CD4-positive, alpha-beta T cell treated with Interleukin-17A for 4 hours (primary cell): ENCODE data around the gene MUS81.
"Not testable (repeated sequence)": the region's sequence is repeated elsewhere in the genome, so short reads cannot be mapped to it uniquely, and the experiment has no call there.

ENCODE experiments used
- DNase-seq: peaks from one replicate; pipeline ENCODE4 v3.0.0-alpha.2; 2020; ENCODE audit warnings: mixed read lengths

The MUS81 gene

DNA sequence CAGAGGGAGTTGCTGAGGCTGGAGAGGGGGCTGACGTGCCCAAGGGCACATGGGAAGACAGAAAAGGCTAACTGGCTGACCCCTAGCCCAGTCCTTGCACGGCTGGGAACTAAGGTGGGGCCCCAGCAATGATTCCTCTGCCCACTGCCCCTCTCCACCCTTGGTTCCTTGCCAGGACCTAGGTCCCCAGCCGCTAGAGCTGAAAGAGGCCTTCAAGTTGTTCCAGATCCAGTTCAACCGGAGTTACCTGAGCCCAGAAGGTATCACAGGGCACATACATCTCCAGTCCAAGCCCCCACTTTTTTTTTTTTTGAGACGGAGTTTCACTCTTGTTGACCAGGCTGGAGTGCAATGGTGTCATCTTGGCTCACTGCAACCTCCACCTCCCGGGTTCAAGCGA lies 19.8 kb downstream of the MUS81 start:
- no peak for DNase-seq

DNA sequence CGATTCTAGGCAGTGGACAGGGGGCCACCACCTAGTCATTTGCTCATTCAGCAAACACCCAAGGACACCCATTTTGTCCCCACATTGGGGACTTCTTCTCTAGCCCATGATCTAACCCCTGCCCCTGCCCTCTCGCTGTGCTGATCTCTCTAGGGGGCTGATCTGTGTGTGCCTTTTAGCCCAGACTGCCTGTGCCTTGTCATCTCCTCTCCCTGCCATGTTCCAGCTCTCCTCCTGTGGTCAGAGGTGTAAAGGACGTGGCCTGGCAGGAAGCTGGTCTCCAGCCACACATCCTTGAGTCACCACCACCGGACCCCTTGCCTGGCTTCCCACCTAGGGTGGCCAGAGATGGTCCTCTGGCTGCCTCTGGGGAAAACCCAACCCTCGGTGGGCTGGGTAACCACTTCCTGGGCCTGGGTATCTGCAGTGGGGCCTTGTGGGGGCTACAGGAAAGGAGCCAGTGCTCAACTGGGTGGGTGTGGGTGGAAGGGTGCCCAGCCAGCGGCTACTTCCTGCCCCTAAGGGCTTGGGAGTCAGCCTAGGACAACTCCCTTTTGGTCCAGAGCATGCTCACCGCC lies 20.7 kb downstream of the MUS81 start:
- DNase-seq = peak; percentile 4

DNA sequence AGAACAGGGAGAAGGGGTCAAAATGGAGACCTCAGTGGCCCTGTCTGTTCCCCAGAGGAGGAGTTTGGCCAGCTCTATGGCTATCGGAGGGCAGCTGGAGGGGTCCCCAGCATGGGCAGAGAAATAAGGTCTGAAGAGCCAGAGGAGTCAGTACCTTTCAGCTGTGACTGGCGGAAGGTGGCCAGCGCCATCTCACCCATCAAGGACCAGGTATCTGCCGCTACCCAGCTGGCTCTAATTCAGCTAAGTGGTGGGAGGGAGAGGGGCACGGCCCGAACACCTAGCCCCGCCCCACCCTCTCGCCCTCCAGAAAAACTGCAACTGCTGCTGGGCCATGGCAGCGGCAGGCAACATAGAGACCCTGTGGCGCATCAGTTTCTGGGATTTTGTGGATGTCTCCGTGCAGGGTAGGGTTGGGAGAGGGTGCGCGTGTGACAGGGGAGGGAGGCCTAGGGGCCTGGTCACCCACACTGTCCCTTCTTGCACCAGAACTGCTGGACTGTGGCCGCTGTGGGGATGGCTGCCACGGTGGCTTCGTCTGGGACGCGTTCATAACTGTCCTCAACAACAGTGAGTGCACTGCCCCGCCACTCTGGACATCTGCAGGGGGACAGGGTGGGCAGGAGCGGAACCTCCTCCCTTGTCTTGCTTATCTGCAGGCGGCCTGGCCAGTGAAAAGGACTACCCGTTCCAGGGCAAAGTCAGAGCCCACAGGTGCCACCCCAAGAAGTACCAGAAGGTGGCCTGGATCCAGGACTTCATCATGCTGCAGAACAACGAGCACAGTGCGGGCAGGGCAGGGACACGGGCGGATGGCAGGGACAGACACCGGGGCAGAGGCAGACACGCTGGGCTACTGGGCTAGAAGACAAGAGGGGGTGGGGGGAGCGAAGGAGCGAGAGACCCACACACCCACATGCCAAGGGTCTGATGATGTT lies 22.2 kb downstream of the MUS81 start:
- no peak for DNase-seq

DNA sequence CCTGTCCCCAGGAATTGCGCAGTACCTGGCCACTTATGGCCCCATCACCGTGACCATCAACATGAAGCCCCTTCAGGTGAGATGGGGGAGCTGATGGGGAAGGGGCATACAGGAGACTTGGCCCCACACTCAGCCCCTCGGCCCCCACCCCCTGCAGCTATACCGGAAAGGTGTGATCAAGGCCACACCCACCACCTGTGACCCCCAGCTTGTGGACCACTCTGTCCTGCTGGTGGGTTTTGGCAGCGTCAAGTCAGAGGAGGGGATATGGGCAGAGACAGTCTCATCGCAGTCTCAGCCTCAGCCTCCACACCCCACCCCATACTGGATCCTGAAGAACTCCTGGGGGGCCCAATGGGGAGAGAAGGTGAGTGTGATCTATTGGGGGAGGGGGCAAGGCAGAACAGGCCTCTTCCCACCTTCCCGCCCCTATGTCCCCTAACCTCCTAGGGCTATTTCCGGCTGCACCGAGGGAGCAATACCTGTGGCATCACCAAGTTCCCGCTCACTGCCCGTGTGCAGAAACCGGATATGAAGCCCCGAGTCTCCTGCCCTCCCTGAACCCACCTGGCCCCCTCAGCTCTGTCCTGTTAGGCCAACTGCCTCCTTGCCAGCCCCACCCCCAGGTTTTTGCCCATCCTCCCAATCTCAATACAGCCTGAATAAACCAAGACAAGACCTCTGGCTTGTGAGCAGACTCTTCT lies 23.0 kb downstream of the MUS81 start:
- DNase-seq = no peak

DNA sequence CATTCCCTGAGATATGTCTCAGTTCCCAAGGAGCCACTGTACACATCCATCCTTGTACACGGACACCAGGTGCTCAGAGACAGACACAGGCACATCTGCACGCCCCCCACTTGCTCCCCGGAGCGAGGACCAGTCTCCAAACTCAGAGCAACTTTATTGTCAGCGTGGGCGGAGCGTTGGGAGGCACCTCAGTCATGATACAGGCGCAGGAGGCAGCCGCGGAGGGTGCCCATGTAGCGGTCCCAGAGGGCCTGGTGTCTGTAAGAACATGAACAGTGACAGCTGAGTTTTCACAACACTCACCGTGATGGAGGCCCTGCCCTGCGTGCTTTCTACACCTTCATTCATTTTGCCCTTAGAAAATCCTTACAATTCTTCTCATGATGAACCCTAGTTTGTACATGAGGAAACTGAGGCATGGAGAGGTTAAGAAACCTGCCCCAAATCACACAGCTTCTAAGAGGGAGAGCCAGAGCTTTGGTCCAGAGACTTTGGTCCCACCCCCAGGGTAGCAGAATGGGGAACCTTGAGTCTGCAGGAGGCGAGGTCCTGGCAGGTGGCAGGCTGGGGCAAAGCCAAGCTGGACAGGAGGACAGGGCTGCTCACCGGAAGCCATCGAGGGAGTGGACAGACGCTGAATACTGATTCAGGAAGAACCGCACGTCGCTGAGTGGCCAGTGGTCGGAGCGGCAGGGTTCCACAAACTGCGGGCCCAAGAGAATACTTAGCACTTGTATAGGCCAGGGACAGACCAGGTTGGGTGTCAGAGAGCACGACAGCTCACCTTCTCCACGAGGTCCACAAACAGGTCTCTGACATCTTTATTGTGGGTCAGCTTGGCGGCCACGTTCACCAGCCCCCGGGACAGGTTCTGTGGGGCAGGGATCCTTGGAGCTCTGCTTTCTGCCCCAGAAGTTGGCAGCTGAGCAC lies 23.8 kb downstream of the MUS81 start:
- DNase-seq = no peak

DNA sequence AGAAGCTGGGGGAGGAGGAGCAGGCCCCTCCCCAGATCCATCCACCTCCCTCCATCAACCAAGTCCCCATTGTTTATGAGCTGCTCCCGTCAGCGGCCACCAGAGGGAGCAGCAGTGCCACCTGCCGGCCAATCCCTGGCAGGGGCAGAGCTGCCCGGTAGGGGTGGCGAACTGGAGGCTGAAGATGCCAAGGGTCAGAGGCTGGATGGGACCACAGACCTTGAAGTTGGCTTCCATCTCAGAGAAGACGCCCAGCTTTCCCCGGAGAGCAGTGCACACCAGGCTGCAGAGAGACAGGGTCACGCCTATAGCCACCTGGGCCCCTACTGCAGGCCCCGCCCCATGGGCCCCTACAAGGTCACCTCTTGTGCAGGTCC lies 24.5 kb downstream of the MUS81 start:
- peak; percentile 86 for DNase-seq

DNA sequence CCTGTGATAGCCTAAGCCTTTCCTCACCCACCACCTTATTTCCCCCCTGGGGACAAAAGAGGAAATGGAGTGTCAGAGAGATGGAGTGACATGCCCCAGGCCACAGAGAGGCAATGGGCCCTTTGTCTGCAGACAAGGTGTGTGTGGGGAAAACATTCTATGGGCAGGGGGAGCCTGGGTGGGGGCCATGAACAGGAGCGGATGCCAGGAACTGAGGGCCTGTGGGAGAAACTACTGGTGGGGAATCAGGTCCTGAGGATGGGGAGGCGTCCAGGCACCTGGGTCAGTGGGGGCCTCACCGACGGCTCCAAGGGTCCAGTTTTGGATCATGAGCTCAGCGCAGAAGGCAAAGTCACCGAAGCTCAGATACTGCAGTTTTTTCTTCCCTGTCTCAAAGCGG lies 25.0 kb downstream of the MUS81 start:
- no peak for DNase-seq

DNA sequence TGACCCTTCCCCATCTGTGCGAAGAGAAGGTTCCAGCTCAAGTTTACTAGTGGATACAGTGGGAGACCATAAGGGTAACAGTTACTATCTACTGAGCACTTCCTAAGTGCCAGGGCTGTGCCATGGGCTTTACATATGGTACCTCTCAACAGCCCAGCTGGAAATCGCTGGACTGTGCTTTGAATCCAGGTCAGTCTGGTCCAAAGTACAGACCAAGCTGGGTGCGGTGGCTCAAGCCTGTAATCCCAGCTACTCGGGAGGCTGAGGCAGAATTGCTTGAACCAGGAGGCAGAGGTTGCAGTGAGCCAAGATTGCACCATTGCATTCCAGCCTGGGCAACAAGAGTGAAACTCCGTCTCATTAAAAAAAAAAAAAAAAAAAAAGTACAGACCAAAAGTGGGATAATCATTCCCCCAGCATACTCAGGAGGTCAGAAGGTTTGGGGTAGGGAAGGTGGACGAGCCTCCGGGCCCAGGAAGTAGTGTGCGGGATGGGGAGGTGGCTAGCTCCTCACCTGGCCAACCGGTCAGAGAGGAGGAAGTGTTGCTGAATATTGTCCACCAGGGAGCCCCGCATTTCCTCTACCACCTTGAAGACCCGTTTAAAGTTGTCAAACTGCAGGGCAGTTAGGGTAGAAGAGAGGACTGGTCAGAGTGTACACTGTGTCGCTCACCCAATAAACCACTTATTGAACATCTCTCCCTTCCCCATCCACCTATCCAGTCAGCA lies 25.7 kb downstream of the MUS81 start:
- DNase-seq = no peak

DNA sequence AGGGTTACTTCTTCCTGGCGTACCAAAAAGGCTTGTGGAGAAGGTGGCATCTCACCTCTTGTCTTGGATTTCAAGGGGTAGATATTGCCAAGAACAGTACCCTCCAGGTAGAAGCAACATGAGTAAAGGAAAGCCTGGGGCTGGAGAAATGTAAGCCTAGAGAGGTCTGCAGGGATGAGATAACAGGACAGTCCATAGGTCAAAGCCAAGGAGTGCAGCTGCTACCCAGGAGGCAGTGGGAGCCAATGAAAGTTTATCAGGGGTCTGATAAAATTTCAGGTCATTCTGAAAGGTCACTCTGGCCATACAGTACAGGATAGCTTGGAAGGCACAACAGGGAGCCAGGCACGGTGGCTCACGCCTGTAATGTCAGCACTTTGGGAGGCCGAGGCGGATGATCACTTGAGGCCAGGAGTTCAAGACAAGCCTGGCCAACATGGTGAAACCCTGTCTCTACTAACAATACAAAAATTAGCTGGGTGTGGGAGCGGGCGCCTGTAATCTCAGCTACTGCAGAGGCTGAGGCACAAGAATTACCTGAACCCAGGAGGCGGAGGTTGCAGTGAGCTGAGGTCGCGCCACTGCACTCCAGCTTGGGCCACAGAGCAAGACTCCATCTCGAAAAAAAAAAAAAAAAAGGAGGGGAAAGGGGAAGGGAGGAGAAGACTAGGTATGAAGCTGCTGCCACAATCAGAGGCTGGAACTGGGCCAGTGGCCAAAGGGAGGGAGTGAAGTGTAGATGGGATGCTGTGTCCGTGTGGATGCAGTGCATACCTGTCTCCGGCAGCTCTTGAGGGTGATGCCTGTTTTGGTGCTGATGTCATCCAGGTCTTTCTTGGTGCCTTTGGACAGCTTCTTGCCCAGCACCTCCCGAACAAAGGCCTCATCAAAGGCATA lies 26.8 kb downstream of the MUS81 start:
- no peak for DNase-seq

DNA sequence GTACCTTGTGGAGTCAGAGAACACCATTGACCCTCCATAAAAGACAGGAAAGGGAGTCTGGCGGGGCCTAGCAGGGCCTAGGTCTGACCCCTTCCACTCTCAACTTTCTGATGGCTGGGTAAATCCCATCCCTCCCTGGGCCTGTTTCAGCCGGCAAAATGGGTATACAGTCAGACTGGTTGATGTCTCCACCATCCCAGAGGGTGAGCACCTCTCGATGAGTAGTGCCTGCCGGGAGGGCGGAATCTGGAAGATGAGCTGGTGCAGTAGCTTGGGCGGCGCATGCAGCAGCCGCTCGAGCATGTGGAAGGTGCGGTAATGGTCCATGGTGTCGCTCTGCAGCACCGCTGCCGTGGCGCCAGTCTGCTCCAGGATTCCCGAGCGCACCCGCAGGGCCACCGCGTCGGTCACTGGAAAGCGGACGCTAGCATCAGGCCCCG lies 27.5 kb downstream of the MUS81 start:
- peak; percentile 47 for DNase-seq

DNA sequence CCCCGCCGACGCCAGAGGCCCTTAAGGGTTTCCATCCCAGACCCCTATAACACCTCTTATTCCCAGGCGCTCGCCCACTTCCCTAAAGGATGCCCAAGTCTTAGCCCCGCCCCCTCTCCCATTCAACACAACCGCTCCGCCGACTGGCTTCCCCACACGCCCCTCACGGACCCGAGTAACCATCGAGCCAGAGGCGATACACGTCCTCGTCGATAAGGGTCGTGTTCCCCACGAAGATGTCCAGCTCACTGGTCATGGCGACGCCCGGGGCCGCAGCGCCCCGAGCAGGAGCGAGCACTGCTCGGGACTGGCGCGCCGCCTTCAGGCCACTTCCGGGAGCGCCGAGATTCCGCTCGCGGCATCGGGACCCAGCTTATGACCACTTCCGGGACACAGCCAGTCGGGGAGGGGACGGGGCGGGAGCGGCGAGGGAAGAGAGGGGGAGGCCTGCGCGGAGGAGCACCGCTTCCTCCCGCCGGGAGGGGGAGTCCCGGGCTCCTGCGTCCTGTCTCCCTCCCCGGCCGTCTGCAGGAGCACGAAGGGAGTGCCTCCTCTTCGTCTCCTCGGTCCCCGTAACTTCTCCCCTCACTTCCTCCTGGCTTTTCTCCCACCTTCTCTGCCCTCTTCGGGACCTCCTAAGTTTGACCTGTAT lies 28.1 kb downstream of the MUS81 start, which contains the start of gene FIBP:
Gene FIBP (minus strand): TSS at position 309 of the 652 bp plus-strand sequence. CDS start 53 bp downstream, at position 256.
- DNase-seq = peak; percentile 96

DNA sequence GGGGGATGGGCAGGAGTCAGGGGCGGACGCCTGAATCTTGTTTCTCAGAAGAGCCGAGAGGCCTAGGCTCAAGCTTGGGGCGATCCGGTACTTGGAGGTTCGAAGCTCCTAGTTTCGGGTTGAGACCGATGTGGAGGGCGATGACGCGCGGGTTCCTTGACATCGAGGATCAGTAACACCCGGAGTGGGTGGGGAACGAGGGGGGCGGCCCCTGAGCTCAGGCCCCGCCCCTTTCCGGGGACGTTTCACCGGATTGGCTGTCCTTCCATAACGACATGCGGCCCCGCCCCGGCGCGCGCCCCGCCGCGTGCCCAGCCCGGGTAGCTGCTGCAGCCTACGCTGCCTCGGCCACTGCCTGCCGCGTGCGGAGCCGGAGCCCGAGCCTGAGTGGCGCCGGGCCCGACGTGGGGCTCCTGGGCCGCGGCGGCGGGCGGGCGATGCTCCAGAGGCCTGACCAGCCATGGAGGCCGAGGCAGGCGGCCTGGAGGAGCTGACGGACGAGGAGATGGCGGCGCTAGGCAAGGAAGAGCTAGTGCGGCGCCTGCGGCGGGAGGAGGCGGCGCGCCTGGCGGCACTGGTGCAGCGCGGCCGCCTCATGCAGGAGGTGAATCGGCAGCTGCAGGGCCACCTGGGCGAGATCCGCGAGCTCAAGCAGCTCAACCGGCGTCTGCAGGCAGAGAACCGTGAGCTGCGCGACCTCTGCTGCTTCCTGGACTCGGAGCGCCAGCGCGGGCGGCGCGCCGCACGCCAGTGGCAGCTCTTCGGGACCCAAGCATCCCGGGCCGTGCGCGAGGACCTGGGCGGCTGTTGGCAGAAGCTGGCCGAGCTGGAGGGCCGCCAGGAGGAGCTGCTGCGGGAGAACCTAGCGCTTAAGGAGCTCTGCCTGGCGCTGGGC lies 30.3 kb downstream of the MUS81 start, which contains the start of gene CCDC85B:
Gene CCDC85B (plus strand): TSS at position 350 of the 895 bp plus-strand sequence. CDS start 111 bp downstream, at position 461.
- DNase-seq = peak; percentile 99

DNA sequence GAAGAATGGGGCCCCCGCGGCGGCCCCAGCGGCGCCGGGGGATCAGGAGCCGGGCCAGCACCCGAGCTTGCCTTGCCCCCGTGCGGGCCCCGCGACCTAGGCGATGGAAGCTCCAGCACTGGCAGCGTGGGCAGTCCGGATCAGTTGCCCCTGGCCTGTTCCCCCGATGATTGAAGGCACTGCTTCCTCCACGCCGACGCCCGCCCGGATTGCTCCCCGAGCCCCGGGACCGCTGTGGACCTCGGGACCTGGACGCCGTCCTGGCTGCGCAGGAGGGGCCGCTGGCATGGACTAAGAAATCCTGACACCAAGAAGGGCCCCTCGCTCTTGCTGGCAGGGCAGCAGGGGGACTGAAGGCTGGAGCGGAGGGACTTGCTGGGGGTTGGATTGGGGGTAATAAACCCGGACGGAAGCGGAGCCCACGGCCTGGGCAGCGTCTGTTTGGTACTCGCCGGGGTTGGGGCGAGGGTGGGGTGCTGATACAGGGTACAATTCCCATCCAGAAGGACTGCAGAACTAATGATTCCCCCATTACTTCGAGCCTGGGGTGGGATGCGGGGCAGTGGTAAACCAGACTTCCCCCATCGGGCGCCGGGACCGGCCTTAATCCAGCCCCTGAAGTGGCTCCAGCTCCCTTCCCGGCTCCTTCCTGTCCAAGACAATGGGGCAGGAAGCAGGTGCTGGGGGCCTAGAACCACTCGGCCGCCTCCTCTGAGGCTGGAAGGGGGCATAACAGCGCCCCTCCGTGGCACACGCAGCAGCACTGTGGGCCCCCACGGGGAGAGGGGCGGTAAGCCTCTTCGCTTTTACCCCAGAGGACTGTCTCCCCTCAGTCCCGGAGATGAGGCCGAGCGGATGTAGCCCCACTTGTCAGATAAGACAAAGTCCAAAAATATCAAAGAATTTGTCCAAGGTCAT lies 31.2 kb downstream of the MUS81 start:
- DNase-seq = peak; percentile 35

DNA sequence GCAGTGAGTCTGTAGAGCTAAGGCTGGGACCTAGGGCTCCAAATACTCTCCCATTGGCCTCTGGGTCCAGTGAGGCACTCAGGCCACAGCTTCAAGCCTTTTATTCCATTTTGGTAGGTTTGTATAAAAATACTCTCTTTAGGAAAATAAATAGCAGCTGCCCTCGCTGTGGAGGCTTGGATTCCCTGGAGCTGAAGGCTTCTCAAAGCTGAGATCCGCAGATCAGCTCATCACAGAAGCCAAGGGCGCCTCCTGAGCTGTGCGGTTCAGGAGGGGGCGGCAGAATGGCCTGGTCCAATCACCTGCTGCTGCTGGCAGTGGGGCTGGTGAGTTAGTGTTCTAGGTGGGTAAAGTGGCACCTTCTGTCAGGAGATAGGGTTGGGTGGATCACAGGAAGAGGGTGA lies 31.9 kb downstream of the MUS81 start:
- DNase-seq = not testable (repeated sequence)

DNA sequence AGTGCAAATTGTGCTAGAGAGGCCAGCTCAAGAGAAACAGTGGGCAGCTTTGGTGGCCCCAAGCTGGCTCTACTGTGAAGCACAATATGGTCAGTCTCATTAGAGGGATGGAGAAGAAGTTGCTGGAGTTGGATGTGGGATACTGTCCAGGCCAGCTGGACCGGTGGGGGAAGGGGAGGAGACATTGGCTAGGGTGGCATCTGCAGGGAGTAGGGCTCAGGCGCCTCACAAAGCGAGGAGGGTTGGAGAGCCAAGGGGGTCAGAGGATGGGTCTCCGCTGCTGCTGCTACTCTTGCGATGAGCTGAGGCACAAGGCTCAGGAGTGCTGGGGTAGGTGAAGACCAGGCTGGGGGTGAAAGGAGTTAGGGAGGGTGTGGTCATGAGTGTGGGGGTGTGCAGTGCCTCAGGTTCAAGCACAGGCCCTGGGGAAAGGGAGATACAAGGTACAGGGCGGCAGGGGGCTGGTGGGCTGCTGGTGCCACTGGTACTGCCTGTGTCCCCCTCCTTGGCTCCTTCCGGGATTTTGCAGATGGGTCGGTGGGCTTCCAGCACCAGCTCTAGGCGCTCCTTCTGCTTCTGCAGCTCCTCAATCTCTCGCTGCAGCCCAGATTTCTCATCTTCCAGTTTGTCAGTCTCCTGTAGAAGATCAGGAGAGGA lies 32.6 kb downstream of the MUS81 start:
- DNase-seq = no peak

DNA sequence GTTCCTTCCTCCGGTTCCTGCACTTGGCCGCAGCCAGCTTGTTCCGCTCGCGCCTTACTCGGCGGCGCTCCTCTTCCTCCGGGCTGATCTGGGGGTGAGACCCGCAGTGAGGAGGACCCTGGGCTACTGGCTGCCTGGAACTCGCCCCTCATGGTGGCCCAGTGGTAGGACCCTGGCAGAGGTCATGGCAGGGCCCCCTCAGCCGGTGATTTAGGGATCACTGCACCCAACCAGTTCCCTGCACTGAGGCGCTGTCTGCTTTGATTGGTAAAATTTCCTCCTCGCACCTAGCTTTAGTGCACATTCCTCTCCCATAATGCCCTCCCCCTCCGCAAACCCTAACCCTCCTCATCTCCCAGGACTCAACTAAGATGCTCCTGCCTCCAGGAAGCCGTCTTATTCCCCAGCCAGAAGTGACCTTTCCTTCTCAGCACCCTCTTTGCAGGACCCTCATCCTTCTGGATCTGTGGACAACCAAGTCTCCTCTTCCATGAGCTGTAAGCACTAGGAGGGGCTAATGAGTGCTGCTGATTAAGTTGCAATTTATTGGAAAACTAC lies 33.9 kb downstream of the MUS81 start:
- DNase-seq = peak; percentile 55

DNA sequence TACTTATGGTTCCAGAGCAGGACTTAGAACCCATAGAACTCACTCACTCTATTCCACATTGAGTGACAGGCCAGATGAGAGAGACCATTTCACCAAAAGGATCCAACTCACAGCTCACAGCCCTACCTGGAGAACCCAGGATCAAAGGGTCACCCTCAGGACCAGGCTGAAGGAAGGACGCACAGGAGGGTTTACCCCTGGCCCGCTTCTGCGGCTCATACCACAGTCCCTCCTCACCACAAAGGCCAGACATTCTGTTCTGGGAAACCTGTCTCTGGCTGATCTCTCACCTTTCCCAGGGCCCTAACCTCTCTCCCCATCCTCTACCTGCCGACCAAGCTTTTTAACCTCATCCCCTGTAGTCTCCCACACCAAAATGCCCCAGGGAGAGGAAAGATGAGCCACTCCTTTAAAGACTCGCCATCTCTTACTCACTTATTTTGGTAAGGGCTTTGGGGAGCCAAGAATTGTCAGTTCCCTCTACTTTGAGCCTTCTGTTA lies 35.3 kb downstream of the MUS81 start:
- DNase-seq = no peak
